H7 (cell line): ENCODE results near the gene DAPK1. TPM values are rescaled to one million over a fixed set of nuclear protein-coding genes. Genes with fewer than 3 reads are reported as not detected.

Experiments used
- DNase-seq: peaks from one replicate; pipeline ENCODE4 v3.0.0; 2012
- H3K27me3 ChIP-seq: 2 replicates; pipeline ENCODE4 v1.6.0; 2011; ENCODE audit warnings: mild to moderate bottlenecking, low read length; ENCODE audit not compliant: control insufficient read depth, insufficient read depth
- H3K36me3 ChIP-seq: replicated peaks from 2 replicates; pipeline ENCODE4 v1.5.1; 2011; ENCODE audit warnings: low read length; ENCODE audit not compliant: control insufficient read depth, insufficient read depth
- H3K4me3 ChIP-seq: 2 replicates; pipeline ENCODE4 v1.5.1; 2011; ENCODE audit warnings: low read depth, mild to moderate bottlenecking, control low read depth, low read length, moderate library complexity; ENCODE audit not compliant: insufficient read depth
- total RNA-seq: library from RNA; depleted of rRNA; stranded (reverse); fragments of >200 nt; shearing (Covaris generic); gene quantifications from 2 replicates; pipeline ENCODE4 v1.2.3, GENCODE V29; 2014

The DAPK1 gene
- total RNA-seq, 1 experiment from 2014 or later: 48.8 TPM

- Histone ChIP-seq H3K36me3 (no peaks in the 10 kb centered on the region), H3K4me3 (no peak overlapping the region), H3K27me3 (no peaks in the 10 kb centered on the region)
- no peak for DNase-seq
These were observed 218.5 kb downstream of the DAPK1 start for GRCh38 chr9:87716141-87716540.

GRCh38 chr9:87717456-87717855 is 219.8 kb downstream of the DAPK1 start:
- no peaks in the 10 kb centered on the region for H3K36me3 ChIP-seq
- H3K4me3 ChIP-seq: no peak overlapping the region
- H3K27me3 ChIP-seq: no peaks in the 10 kb centered on the region
- DNase-seq: no peak

DNA sequence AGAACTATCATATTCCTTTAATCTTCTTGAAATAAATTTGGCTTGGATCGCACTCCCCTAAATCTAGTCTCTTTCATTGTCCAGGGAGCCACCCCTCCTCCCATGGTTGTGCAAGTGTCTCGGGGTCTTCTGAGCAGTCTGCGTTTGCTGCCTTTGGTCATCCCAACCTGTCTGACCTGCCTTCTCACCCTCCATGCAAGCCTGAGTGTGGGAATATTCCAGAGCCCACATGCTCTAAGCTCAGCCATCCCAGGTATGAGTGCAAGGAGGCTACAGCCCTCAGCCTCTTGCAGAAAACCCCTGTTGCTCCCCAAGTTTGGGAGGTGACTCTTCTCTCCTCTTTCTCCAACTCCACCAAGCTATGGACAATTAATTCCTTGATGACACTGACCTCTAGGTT is 220.6 kb downstream of the DAPK1 start:
- Histone ChIP-seq H3K4me3 (no peak overlapping the region), H3K36me3 (no peaks in the 10 kb centered on the region), H3K27me3 (no peaks in the 10 kb centered on the region)
- no peak for DNase-seq

DNA sequence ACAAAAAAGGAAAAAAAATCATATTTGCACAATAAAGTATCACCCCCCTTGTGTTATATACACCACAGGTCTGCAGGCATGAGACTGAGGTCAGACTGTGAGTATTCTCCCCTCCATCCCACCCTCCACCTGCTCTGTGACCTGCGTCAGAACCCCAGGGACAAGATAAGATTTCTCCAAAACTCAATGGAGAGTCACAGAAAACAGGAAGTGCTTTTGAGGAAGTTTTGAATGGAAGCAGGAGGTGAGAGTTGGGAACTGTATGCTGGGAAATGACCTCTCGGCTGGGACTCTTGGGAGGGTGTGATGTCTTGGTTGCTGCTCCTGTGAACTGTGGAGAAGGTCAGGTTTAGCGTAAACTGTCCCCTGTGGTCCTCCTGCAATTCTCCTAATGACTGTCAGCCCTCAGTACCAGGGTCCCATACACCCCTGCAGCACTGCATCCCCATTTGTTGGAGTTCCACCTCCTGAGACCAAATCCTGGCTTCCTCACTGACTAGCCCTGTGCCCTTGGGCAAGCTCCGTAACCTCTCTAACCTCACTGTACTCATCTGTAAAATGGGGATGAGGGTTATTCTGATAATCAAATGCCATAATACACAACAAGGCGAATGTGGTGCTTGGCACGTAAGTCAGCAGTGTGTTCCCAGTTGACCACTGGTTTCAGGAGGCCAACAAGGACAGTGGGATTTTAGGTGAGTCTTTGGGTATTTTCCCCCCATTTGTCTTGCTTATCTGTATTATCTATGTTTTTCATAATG is 221.4 kb downstream of the DAPK1 start:
- no peaks in the 10 kb centered on the region for H3K27me3 ChIP-seq
- no peak overlapping the region for H3K4me3 ChIP-seq
- no peak for DNase-seq
- no peaks in the 10 kb centered on the region for H3K36me3 ChIP-seq

DNA sequence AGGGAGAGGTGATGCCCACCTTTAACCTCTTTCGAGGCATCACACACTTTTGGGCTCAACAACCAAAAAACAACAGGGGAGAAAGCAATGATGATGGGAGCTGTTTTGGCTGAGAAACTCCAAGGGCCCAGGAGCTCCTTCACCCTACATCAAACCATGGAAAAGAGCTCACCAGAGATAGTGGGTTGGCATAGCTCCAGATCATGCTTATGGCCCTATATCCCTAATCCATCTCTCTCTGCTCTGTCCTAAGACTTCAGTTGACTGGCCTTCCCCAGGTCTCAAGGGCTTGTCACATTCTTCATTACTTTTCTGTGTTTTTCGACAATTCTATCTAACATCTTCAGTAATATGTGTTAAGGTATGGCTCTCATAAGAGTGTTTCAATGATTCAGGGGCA is 222.5 kb downstream of the DAPK1 start:
- DNase-seq: no peak
- H3K4me3 ChIP-seq: no peak overlapping the region
- no peaks in the 10 kb centered on the region for H3K36me3 ChIP-seq

GRCh38 chr9:87722393-87723088 is 224.9 kb downstream of the DAPK1 start:
- peaks cover 4% of the 10 kb centered on the region for H3K27me3 ChIP-seq
- no peak overlapping the region for H3K4me3 ChIP-seq
- no peak for DNase-seq
- no peaks in the 10 kb centered on the region for H3K36me3 ChIP-seq

More for the DNA sequence above, 222.5 kb downstream of the DAPK1 start:
- H3K27me3 ChIP-seq: peaks cover 3% of the 10 kb centered on the region

- Histone ChIP-seq H3K4me3 (peak overlapping the region; percentile 82), H3K27me3 (peaks cover 4% of the 10 kb centered on the region), H3K36me3 (peaks cover 2% of the 10 kb centered on the region)
- peak; percentile 63 for DNase-seq
These were observed 227.8 kb downstream of the DAPK1 start for GRCh38 chr9:87725356-87725899.

DNA sequence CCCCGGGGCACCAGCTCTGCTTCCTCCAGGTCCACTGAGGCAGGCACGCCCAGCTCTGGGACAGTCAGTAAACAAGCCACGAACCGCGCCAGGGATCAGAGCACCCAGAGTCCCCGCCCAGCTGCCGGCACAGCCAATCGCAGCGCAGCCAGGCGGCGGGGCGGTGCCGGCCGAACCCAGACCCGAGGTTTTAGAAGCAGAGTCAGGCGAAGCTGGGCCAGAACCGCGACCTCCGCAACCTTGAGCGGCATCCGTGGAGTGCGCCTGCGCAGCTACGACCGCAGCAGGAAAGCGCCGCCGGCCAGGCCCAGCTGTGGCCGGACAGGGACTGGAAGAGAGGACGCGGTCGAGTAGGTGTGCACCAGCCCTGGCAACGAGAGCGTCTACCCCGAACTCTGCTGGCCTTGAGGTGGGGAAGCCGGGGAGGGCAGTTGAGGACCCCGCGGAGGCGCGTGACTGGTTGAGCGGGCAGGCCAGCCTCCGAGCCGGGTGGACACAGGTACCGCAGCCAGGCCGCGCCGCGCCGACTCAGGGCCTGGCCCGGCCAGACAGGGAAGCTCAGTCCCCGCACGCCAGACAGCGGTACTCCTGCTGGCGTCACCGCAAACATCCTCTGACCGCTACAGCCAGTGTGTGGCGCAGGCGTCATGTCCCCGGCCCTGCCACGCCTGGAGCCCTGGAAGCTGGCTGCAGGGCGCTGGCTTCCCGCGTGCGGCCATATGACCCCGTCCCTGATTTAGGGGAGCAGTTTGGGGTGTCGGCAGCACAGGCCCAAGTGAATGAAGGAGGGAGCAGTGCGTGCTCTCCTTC is 228.4 kb downstream of the DAPK1 start, which contains the start of gene CTSL:
CTSL (plus strand) TSS at position 220 of the 810 bp plus-strand sequence. CDS start 1,485 bp downstream, outside the sequence.
- DNase-seq: peak; percentile 96
- Histone ChIP-seq H3K4me3 (peak within 1 kb of the TSS; percentile 82), H3K36me3 (peaks cover 2% of the 10 kb centered on the region), H3K27me3 (peaks cover 4% of the 10 kb centered on the region)

DNA sequence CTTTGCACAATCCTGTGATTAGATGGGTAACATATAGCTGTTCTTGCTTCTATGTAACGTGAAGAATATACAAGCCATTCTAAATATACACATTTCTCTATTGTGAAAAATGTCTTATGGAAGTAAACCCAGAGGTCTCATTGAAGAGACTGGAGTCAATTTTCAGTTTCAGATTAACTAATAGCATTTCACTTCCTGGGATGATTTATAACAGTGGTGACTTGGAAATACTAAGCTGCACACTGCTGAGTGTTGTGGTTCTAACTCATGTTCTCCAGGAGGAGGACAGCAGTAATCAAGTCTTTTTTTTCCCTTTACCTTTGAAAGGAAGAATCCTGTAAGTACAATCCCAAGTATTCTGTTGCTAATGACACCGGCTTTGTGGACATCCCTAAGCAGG is 231.6 kb downstream of the DAPK1 start:
- no peak for DNase-seq
- H3K27me3 ChIP-seq: peaks cover 4% of the 10 kb centered on the region
- H3K4me3 ChIP-seq: no peak overlapping the region
- H3K36me3 ChIP-seq: peaks cover 2% of the 10 kb centered on the region

DNA sequence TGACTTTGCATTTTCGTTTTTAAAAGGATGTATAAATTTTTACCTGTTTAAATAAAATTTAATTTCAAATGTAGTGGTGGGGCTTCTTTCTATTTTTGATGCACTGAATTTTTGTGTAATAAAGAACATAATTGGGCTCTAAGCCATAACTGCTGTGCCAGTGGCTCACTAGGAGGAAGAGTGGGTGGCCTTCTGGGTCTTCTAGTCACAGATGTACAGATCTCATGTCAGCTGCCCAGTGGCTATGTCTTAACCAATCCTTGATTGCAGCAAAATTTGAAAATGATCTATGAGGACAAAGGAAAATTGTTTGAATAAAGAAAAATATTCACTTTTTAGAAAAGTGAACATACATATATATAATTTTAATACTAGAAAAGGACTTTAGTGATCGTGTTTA is 233.7 kb downstream of the DAPK1 start:
- Histone ChIP-seq H3K36me3 (peaks cover 2% of the 10 kb centered on the region), H3K4me3 (no peak overlapping the region), H3K27me3 (no peaks in the 10 kb centered on the region)
- DNase-seq: no peak

- peaks cover 2% of the 10 kb centered on the region for H3K36me3 ChIP-seq
- H3K27me3 ChIP-seq: no peaks in the 10 kb centered on the region
- DNase-seq: no peak
- H3K4me3 ChIP-seq: no peak overlapping the region
These were observed 234.7 kb downstream of the DAPK1 start for GRCh38 chr9:87732344-87732743.

DNA sequence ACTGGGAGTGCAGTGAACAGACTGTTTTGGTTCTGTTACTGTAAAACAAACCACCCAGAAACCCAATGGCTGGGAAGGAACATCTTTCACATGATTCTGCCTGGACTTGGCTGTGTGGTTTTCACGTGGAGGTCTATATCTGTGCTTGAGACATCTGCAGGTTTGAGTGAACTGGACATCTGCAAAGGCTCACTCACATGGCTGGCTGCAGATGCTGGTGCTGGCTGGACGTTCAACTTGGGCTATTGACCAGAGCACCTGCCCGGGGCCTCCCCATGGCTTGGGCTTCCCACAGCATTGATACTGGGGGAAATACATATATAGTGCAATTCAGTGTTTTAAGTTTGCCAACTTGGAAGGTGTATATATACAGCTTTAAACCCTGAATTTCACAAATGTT is 235.1 kb downstream of the DAPK1 start:
- peaks cover 2% of the 10 kb centered on the region for H3K36me3 ChIP-seq
- DNase-seq: no peak
- H3K27me3 ChIP-seq: no peaks in the 10 kb centered on the region
- no peak overlapping the region for H3K4me3 ChIP-seq

DNA sequence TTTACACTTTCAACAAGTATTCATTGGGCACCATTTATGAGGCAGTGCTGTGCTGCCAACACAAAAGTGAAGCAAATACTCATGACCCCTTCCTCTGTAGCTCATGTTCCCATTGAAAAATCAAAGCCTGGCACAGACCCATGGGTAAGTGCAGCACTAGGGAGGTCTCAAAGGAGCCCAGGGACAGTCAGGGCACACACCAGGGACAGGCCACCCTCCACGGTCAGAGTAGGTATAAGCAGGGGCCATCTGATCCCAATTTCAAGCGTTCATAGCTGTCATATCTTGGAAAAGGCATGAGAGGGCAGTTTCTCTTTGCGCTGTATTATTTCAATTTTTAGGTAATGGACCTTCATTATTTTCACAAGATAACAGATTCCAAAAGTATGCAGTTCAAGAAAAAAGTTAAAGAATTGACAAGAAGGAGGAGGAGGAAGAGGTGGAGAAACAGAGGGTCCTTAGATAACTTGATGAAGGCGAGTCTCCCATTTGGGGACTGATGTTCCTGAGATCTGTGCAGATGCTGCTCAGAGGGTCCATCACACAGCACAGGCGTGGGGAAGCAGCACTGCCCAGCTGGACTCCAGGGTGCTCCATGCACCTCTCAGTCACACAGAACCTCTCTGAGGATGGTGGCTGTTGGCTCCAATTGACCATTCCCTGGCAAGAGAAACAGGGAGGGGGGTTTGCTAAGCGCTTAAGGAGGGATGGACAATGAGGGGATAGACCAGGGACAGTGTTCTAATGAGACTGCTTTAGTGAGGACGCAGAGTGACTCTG is 235.8 kb downstream of the DAPK1 start:
- Histone ChIP-seq H3K36me3 (peaks cover 1% of the 10 kb centered on the region), H3K4me3 (no peak overlapping the region), H3K27me3 (no peaks in the 10 kb centered on the region)
- no peak for DNase-seq

DNA sequence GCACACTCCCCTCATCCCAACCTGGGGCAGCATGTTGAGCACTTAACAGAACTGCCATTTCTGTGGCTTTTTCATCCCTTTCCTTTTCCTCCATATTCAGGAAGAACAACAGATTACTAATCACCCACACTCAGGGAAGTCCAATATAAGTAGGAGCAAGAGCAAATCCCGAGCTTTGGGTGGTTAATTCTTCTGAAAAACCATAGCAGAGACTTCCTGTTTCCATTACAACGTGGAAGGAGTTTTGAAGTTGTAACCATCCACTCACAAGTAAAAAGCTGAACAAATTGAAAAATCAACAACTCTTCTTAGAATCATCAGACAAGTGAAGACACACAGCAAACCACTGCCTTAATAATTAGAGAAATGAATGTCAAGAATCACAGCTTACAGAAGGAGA is 236.4 kb downstream of the DAPK1 start:
- Histone ChIP-seq H3K4me3 (no peak overlapping the region), H3K36me3 (no peaks in the 10 kb centered on the region), H3K27me3 (no peaks in the 10 kb centered on the region)
- no peak for DNase-seq
